ENCODE measurements around the gene LINGO3.

LINGO3 gene

DNA sequence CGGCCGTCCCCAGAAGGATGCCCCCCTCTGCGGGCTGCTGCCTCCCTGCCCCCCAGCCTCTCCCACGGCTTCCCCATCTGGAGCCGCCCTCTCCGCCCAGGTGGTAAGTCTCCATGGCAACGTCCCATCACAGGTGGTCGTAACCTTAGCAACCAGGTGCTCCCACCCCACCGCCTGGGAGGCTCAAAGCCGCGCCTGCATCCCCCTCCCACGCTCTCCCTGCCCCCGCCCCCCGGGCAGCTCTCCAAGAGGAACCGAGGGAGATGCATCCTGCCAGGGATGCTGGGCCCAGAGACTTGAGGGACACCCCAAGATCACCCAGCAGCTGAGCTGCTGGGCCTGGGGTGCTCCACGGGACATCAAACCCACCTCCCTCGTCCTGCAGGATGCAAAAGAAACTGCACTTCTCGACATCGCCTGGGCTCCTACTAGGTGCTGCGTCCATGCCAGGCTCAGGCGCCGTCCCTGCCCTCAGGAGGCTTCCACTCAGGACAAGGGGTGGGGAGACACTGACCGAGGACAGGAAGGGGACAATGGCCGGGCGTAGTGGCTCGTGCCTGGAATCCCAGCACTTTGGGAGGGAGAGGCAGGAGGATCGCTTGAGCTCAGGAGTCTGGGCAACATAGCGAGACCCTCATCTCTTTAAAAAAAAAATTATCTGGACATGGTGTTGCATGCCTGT, 5.0 kb upstream of the LINGO3 start:
- no peak for TF ChIP-seq CTCF (IDR thresholded peaks at IDR 0.05; ENCODE audit: borderline replicate concordance, insufficient read depth, low read depth, low read length)
- H3K4me3 ChIP-seq (ENCODE audit: low read depth, low read length): no peak overlapping the region

DNA sequence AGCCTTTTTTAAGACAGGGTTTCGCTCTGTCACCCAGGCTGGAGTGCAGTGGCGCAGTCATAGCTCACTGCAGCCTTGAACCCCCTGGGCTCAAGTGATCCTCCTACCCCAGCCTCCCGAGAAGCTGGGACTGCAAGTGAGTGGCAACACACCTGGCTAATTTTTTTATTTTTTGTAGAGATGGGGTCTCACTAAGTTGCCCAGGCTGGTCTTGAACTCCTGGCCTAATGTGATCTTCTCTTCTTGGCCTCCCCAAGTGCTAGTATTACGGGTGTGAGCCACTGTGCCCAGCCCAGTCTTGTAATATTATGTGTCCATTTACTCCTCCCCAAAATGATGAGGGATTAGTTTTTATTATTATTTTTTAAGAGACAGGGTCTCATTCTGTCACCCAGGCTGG, 3.1 kb upstream of the LINGO3 start:
- no peak for TF ChIP-seq CTCF (IDR thresholded peaks at IDR 0.05; ENCODE audit: borderline replicate concordance, insufficient read depth, low read depth, low read length)
- H3K4me3 ChIP-seq (ENCODE audit: low read depth, low read length): no peak overlapping the region

DNA sequence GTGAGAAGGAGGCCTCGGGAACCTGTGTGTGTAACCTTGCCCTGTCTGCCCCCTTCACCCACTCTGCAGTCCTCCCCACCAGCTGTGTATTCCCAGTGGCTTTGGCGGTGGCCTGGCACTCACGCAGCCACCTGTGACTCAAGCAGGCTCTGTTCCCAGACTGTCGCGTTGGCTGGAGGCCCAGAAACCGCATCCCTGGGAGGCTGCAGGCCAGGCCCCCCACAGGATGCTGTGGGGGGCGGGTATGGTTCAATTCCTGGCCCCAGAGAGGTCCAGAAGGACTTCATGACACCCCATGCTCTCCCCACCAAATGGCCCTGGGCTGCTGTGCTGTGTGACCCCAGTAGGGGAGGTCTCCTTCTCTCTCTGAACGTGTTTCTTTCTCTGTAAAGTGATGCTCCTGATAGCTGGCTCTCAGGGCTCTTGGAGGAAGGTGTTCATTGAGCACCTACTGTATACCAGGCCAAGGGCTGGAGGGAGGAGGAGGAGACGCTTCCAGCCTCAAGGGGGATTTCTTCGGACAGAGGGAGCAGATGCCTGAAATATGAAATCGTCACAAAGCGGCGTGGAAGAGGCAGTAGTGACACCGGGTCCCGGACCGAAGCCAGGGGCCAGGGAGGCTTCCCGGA, 1.9 kb upstream of the LINGO3 start:
- no peak for TF ChIP-seq CTCF (IDR thresholded peaks at IDR 0.05; ENCODE audit: borderline replicate concordance, insufficient read depth, low read depth, low read length)
- H3K4me3 ChIP-seq (ENCODE audit: low read depth, low read length): no peak overlapping the region

DNA sequence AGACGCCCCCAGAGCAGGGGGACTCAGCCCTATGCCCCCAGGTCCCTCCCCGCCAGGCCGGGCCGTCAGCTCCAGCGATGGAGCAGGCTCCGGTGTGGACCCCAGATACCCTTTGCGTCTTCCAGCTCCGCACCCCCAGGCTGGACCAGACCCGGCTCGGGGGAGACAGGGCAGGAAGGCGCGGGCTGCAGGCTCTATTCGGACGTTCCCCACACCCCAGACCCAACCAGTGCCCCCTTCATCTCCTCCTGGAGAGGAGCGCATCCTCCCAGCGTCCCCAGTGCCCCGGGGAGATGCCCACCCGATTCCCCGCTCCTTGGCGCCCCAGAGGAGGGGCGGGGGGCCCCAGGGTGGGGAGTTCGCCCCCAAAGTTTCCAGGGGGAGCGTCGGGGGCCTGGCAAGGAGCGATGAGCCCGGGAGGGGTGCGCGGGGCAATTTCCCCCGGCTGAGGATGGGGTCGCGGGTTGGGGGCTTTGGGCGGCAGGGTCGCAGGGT, 389 bp downstream of the LINGO3 start:
- TF ChIP-seq CTCF (IDR thresholded peaks at IDR 0.05; ENCODE audit: borderline replicate concordance, insufficient read depth, low read depth, low read length): no peak
- H3K4me3 ChIP-seq (ENCODE audit: low read depth, low read length): no peak overlapping the region

DNA sequence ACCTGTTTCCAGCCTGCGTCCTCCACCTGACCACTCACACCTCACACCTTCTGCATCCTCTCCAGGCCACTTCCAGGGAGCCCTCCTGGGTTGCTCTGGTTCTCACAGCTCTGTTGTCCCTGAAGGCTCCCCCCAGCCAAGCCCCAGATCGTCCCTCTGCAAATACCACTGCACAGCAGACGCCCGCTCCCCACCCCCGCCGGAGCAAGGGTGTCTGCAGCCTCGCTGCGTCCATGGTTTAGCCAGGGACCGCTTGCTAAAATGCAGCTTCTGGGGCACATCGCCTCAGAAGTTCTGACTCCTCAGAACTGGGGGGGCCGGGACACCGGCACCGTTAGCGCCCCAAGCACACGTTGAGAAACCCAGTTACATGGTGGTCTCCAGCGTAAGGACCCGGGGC, 983 bp downstream of the LINGO3 start:
- H3K4me3 ChIP-seq (ENCODE audit: low read depth, low read length): no peak overlapping the region
- TF ChIP-seq CTCF (IDR thresholded peaks at IDR 0.05; ENCODE audit: borderline replicate concordance, insufficient read depth, low read depth, low read length): no peak

GRCh38 chr19:2306281-2306806, 1.6 kb downstream of the LINGO3 start:
- H3K4me3 ChIP-seq (ENCODE audit: low read depth, low read length): no peak overlapping the region
- no peak for TF ChIP-seq CTCF (IDR thresholded peaks at IDR 0.05; ENCODE audit: borderline replicate concordance, insufficient read depth, low read depth, low read length)
